Measurements from ENCODE around the gene PTOV1.

Gene PTOV1

DNA sequence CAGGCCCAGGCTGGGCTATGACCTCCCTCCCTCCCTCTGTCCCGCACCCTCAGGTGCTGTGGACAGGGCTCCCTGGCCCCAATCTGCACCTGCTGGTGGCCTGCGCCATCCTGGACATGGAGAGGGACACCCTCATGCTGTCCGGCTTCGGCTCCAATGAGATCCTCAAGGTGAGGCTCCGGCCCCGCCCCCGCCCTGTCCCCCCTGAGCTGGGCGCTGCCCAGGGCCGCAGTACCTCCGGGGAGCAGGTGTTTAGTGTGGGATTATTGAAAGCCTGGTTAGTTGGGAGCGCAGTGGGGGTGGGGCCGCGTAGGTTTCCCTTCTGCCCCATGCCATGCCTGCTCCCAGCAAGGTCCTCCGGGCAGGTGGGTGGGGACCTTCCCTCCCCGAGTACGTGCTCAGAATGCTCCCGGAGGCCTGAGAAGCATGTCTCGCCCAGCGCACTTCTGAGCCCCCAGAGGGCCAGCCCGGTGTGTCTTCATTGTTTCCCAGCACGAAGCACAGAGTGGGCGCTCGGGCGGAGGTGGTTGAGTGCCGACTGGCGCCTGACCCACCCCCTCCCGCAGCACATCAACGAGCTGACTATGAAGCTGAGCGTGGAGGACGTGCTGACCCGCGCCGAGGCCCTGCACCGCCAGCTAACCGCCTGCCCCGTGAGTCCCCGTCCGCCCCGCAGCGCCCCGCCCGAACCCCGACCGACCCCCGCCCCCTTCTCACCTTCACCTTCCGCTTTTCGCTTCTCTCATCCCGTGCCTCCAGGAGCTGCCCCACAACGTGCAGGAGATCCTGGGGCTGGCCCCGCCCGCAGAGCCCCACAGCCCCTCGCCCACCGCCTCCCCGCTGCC, 36.9 kb downstream of the PTOV1 start:
- in situ Hi-C loops (cut with MboI; ENCODE audit: low sequenced_read_pairs) = no loop called here

- in situ Hi-C loops (cut with MboI; ENCODE audit: low sequenced_read_pairs) = no loop called here
Observed at GRCh38 chr19:49888510-49888824, 37.5 kb downstream of the PTOV1 start.

DNA sequence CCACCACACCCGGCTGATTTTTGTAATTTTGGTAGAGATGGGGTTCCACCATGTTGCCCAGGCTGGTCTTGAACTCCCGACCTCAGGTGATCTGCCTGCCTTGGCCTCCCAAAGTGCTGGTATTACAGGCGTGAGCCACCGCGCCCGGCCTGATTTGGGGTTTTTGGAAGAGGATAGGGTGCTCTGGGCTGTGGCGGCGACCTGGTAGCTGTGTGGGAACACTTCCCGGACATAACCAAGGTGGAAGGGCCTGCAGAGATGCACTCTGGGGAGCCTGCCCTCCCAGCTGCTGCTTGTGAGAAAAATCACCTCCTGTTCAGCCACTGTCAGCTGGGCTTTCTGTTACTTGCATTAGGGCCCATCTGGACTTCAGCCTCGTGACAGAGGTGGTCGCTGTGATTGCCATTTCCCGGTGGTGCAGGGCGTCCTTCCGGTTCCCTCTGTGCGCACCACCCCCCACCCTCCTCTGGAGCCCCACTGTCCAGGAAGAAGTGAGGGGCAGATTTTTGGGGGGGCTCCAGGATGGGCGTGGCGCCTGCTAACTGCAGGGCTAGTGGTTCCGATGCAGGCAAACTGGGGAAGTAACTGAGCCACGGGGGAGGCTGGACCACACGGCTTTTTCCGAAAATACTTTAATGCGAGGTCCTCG, 38.2 kb downstream of the PTOV1 start:
- in situ Hi-C loops (cut with MboI; ENCODE audit: low sequenced_read_pairs) = no loop called here

- in situ Hi-C loops (cut with MboI; ENCODE audit: low sequenced_read_pairs) = no loop called here
Observed at GRCh38 chr19:49889687-49890348, 38.9 kb downstream of the PTOV1 start.

GRCh38 chr19:49890349-49891311, 39.7 kb downstream of the PTOV1 start:
- in situ Hi-C loops (cut with MboI; ENCODE audit: low sequenced_read_pairs) = no loop called here

DNA sequence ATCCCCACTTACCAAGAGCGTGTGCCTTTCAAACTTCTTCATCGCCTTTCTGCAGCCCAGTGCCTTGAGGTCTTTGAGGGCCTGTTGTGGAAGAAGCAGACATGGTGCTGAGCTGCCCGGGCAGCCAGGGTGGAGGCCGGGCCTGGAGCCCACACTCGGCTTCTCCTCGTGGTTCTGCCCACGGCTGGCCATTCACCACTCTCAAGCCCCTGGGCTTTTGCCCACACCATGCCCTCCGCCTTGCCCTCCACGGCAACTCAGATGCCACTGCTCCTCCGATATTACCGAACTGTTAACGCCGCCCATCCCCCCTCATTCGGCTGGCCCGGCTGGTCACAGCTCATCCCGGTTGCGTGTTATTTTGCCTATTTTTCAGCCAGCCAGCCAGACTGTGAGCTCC, 40.4 kb downstream of the PTOV1 start:
- in situ Hi-C loops (cut with MboI; ENCODE audit: low sequenced_read_pairs) = no loop called here

GRCh38 chr19:49892716-49893115, 41.8 kb downstream of the PTOV1 start:
- in situ Hi-C loops (cut with MboI; ENCODE audit: low sequenced_read_pairs) = no loop called here

GRCh38 chr19:49894011-49894664, 43.2 kb downstream of the PTOV1 start:
- in situ Hi-C loops (cut with MboI; ENCODE audit: low sequenced_read_pairs) = no loop called here

DNA sequence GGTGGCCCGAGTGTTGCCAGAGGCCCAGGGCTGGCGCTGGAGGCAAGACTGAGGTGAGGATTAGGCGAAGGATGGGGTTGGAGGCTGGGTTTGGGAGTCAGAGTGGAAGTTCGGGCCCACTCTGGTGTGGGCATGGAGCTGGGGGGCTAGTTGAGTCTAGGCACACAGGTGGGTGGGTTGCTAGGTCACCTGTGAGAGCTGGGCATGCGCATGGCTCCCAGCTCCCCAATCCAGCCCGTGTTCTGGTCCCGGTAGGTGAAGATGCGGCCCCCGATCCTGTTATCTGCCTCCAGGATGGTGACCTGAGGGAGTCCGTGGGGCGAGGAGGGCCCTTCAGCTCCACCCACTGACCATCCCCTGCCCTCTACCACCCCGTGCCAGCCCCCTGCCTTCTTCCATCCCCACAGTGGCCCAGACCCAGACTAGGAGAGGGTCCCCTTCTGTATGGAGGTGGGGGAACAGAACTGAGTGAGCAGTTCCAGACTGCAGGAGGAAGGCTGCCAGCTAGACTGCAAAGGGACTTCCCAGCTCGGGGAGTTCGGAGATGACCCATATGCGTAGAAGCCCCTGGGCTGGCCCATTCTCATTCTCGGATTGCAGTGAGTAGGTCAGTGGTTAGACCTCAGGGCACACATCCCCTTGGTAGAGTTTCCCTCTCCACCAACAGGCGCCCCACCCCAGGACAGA, 44.1 kb downstream of the PTOV1 start:
- in situ Hi-C loops (cut with MboI; ENCODE audit: low sequenced_read_pairs) = no loop called here

- in situ Hi-C loops (cut with MboI; ENCODE audit: low sequenced_read_pairs) = no loop called here
Observed at GRCh38 chr19:49895566-49896297, 44.8 kb downstream of the PTOV1 start.

DNA sequence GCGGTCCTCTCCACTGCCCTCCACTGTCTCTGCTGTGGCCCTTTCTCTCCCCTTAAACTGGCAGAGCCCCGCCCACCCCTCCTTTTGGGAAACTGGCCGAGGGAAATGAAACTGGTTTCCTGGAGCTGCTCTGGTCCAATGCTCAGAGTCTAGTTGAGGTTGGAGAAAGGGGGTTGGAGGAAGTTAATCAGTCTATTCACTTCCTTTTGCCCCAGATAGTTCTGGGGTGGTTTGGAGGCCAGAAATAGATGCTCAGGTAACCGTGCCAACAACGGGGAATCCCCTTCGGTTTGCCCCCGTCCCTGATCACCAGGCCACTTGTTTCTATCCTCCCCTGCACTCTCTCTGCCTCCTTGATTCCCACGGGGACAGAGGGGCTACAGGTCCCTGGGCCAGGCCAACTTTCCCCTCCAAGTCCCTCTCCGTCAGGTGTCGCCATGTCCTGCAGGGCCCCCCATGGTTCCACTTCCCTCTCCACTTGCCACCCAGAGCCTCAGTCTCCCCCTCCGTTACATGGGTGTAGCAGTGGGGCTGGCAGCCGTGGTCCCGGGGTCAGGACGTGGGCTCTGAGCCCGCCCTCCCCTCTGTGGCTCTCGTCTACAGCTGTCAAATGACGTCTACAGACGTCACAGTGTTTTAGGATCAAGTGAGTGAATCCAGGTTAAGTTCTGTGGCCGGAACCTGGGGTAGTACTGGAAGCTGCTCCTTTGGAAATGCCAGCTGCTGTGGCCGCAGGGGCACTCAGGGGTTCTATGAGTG, 46.1 kb downstream of the PTOV1 start, which contains the start of gene IL4I1:
Gene IL4I1 (minus strand): TSS at position 25 of the 759 bp plus-strand sequence. CDS start 727 bp downstream, outside the sequence.
- in situ Hi-C loops (cut with MboI; ENCODE audit: low sequenced_read_pairs) = no loop called here

GRCh38 chr19:49904136-49904535, 53.2 kb downstream of the PTOV1 start:
- in situ Hi-C loops (cut with MboI; ENCODE audit: low sequenced_read_pairs) = no loop called here

DNA sequence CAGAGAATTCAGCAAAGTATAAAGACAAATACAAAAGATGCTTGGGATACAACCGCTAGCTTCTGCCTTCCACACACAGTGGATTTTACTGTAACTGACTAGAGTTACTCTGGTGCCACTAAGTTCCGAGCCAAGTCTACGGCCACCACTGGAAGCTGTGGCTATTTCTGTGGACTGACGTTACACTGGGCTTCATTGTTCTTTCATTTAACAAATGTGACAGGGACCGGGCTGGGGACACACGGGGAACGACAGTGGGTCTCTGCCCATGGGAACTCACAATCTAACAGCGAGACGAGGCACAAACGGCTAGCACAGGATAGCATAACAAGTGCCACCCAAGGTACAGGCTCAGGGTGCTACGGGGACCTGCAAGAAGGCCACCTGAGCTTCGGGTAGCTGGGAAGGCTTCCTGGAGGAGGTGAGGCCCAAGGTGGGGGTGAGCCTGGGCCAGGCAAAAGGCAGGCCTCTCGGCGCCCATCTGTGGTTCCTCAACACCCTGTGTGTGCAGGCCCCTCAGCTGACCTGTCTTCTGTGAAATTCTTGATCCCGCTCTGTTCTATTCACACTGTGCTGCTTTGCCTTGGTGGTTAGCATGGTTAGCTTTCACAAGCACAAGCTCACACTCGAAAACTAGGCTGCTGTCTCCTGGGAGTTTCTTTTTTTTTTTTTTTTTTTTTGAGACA, 56.1 kb downstream of the PTOV1 start:
- in situ Hi-C loops (cut with MboI; ENCODE audit: low sequenced_read_pairs) = no loop called here

DNA sequence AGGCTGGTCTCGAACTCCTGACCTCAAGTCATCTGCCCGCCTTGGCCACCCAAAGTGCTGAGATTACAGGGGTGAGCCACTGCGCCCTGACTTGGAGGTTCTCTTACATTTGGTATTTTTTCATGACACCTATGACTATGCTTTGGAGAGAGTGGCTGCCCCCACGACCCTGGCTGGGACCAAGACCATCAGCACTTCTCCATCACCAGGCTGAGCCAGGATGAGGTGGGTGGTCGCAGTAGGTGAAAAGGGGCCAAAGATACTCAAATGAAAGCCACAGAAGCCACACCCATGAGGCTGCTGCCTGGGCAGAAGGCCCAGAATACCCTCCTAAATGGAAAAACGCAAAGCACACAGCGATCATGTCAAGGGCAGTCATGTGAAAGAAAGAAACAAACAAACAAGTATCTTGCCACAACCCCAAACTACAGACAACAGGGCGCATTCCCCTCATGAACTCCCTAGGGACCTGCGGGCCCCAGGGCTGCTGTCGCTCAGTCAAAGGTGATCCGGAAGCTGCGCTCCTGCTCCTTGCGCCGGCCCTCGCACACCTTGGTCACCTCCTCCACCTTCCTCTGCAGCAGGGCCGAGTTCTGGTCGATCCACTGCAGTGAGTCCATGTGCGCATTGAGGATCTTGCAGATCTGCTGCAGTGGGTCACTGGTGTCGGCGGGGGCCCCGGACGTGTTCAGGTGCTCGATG, 56.9 kb downstream of the PTOV1 start:
- in situ Hi-C loops (cut with MboI; ENCODE audit: low sequenced_read_pairs) = no loop called here

DNA sequence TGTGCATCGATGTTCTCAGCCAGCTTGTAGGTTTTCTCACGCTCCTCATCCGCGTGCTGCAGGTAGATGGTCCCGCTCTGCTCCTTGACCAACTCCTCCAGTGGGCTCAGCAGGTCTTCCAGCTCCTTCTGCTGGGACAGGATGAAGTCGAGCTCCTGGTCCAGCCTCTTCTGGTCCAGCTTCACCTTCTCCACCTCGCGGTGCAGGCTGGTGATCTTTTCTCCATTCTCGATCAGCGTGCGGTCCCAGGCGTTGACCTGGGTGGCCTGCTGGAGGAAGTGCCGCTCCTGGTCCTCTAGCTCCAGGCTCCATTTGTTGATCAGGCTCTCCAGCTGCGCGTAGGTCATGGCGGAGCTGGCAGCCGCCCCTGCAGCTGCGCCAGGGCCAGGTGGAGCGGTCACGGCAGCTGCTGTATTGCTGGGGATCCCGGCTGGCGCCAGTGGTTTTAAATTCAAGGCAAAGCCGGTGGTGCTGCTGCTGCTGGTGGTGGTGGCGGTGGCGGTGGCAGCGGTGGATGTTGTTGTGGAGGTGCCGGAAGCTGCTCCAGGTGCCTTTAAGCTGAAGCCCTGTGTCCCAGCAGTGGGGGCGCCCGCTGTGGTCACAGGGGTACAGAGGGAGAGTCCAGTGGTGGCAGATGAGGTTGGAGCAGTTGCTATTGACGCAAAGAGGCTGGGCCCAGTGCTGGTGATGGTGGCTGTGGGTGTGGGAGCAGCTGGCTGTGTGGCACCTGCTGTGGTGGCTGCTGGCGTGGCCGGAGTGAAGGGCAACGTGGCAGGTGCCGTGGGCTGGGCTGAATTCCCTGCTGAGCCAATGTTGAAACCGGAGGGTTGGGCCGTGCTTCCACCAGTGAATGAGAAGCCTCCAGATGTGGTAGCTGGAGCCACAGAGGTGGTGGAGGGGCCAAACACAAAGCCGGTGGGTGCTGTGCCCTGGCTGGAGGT, 57.8 kb downstream of the PTOV1 start:
- in situ Hi-C loops (cut with MboI; ENCODE audit: low sequenced_read_pairs) = no loop called here

GRCh38 chr19:49910179-49910578, 59.2 kb downstream of the PTOV1 start:
- in situ Hi-C loops (cut with MboI; ENCODE audit: low sequenced_read_pairs) = no loop called here
